ACHN (cell line): Measurements from ENCODE around the gene MRPS12.
"Not testable (repeated sequence)": the region's sequence is repeated elsewhere in the genome, so short reads cannot be mapped to it uniquely, and the experiment has no call there.

ENCODE experiments used
- DNase-seq: peaks from one replicate; pipeline ENCODE4 v3.0.0-alpha.2; 2015
- in situ Hi-C: cut with HindIII; loops from 2 replicates; pipeline ENCODE4 v1.10.0; 2017; ENCODE audit warnings: low sequenced_read_pairs, low pct_ligation_motif_present, low pct_unique_long_range_greater_than_20kb

MRPS12 gene

GRCh38 chr19:38929929-38930775 is 592 bp upstream of the MRPS12 start, which contains the start of gene SARS2:
TSS of gene SARS2 (minus strand) at chr19:38930763. CDS start at chr19:38930736, 27 bp downstream.
- in situ Hi-C loops, result no loop called here
- peak; percentile 88 for DNase-seq

GRCh38 chr19:38931521-38931793 is 713 bp downstream of the MRPS12 start:
- in situ Hi-C loops, result no loop called here

GRCh38 chr19:38932425-38933179 is 1.9 kb downstream of the MRPS12 start:
- DNase-seq, result peak; percentile 64
- in situ Hi-C loops, result no loop called here

More at GRCh38 chr19:38931521-38931793, 713 bp downstream of the MRPS12 start:
- DNase-seq, result no peak

- no peak for DNase-seq
- in situ Hi-C loops, result no loop called here
Measured at GRCh38 chr19:38933544-38933943, 2.8 kb downstream of the MRPS12 start.

GRCh38 chr19:38939957-38940356 is 9.2 kb downstream of the MRPS12 start:
- DNase-seq, result no peak
- in situ Hi-C loops, result no loop called here

GRCh38 chr19:38941466-38941865 is 10.7 kb downstream of the MRPS12 start:
- in situ Hi-C loops, DNase-seq: not testable (repeated sequence)

- no peak for DNase-seq
- in situ Hi-C loops, result no loop called here
Measured at GRCh38 chr19:38941979-38942378, 11.2 kb downstream of the MRPS12 start.

GRCh38 chr19:38942471-38943181 is 11.9 kb downstream of the MRPS12 start:
- no peak for DNase-seq
- in situ Hi-C loops, result no loop called here

- no peak for DNase-seq
- in situ Hi-C loops, result no loop called here
Measured at GRCh38 chr19:38944981-38945506, 14.3 kb downstream of the MRPS12 start.

GRCh38 chr19:38945562-38946228 is 15.0 kb downstream of the MRPS12 start:
- DNase-seq, result no peak
- in situ Hi-C loops, result no loop called here

GRCh38 chr19:38946229-38947010 is 15.7 kb downstream of the MRPS12 start:
- in situ Hi-C loops, result no loop called here
- no peak for DNase-seq

GRCh38 chr19:38949580-38950367 is 19.0 kb downstream of the MRPS12 start:
- peak; percentile 58 for DNase-seq
- in situ Hi-C loops, result no loop called here

- in situ Hi-C loops, result no loop called here
- no peak for DNase-seq
Measured at GRCh38 chr19:38951187-38951586, 20.4 kb downstream of the MRPS12 start.

- peak; percentile 87 for DNase-seq
Measured at GRCh38 chr19:38952395-38953165, 21.8 kb downstream of the MRPS12 start.

GRCh38 chr19:38953677-38954076 is 22.9 kb downstream of the MRPS12 start:
- in situ Hi-C loops, result no loop called here
- DNase-seq, result no peak

More at GRCh38 chr19:38952395-38953165, 21.8 kb downstream of the MRPS12 start:
- in situ Hi-C loops, result no loop called here

GRCh38 chr19:38956264-38956663 is 25.5 kb downstream of the MRPS12 start:
- in situ Hi-C loops, result no loop called here
- DNase-seq, result no peak
